K562 (cell line): ENCODE results near the gene RNF144A.

Experiments used
- CHAMP1 ChIP-seq: fragments of 450-650 bp; IDR thresholded peaks from 2 replicates; pipeline ENCODE4 v1.6.1; 2016; ENCODE audit warnings: mild to moderate bottlenecking
- CTBP1 ChIP-seq: fragments of 450-650 bp; IDR thresholded peaks from 2 replicates; pipeline ENCODE4 v1.6.1; 2016; ENCODE audit warnings: borderline replicate concordance
- FOXK2 ChIP-seq, 2 experiments: fragments of 450-650 bp; IDR thresholded peaks in 1 of 2; conservative IDR thresholded peaks in 1 of 2; 2 replicates each; pipeline ENCODE4 v1.6.1; 2016; ENCODE audit warnings: low read depth in 2 of 2, mild to moderate bottlenecking in 1 of 2
- ZNF24 ChIP-seq: fragments of 450-650 bp; IDR thresholded peaks from 2 replicates; pipeline ENCODE4 v1.6.1; 2016

- TF ChIP-seq FOXK2 (conservative IDR thresholded peaks at IDR 0.05 in 1 of 2, IDR thresholded peaks at IDR 0.05 in 1 of 2; ENCODE audit: low read depth in 2 of 2) (no peak), ZNF24 (no peak), CTBP1 (peak; percentile 23; the same call in 1 of the 2 replicates), CHAMP1 (no peak)
Measured at GRCh38 chr2:7044253-7045250, 127.3 kb downstream of the RNF144A start.
